ENCODE measurements around the gene NOC2L. TPM values are rescaled to one million over a fixed set of nuclear protein-coding genes. Genes with fewer than 3 reads are reported as not detected.

The NOC2L gene
- total RNA-seq, result 109 TPM in 2 replicates

DNA sequence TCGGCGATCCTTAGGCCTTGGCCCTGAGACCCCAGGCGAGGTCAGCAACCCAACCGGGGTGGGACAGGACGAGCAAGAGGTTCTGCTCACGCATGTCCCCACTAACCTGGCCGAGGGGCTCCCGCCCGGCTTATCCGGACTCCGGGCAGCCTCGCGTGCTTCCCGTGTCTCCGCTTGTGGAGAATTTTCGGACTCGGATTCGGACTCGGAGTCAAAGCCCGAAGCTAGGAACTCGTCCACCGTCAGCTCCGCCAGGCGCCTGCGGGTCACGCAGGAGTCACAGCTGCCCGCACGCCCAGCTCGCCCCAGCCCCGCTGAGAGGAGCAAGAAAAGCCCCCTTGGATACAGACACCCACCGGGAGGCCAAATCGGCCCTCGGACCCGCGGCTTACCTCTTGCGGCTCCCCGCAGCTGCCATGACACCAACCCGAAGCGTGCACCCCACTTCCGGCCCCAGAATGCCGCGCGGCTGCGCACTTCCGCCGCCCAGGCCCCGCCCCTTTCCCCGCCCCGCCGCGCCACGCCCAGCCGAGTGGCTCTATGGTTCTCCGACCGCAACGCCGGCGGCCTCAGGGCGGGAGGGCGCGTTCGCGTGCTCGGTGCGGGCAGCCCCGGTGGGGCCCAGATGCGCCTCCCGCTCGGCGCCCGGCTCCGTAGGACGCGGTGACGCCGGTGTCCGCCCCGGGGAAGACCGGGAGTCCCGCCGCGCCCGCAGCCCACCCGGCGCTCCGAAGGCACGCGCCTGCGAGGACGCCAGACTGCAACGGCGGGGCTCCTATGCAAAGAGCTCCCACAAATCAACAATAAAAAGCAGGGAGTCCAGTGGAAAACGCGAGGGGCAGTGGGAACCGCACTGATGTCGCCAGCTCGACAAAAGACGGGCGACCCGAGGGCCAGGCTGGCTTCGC is at the start of gene NOC2L:
Gene NOC2L (minus strand): TSS at position 434 of the 908 bp plus-strand sequence. CDS start 16 bp downstream, at position 418.

GRCh38 chr1:999725-1000356 is 40.8 kb upstream of the NOC2L start, which contains the start of gene HES4:
Gene HES4 (minus strand): TSS chr1:1000097. CDS start chr1:999973, 124 bp downstream.

GRCh38 chr1:981955-982558 is 23.0 kb upstream of the NOC2L start, which contains the start of gene PERM1:
Gene PERM1 (minus strand): TSS chr1:982093. CDS start chr1:981029, 1,064 bp downstream.

GRCh38 chr1:966135-966703 is 7.2 kb upstream of the NOC2L start, which contains the start of gene PLEKHN1:
Gene PLEKHN1 (plus strand): TSS chr1:966482. CDS start chr1:966532, 50 bp downstream.

GRCh38 chr1:960363-961131 is 1.5 kb upstream of the NOC2L start, which contains the start of gene KLHL17:
Gene KLHL17 (plus strand): TSS chr1:960584. CDS start chr1:960694, 110 bp downstream.

GRCh38 chr1:923131-923990 is 35.7 kb downstream of the NOC2L start, which contains the start of gene SAMD11:
Gene SAMD11 (plus strand): TSS chr1:923923. CDS start chr1:924432, 509 bp downstream.

Other genes starting within 250 kb of the NOC2L start
- gene SAMD11, start 35.3 kb downstream of the NOC2L start, total RNA-seq, result under 0.01 and 0.32 TPM in 2 replicates
- gene KLHL17, start 1.3 kb upstream of the NOC2L start, total RNA-seq, result 4.1 and 8.4 TPM in 2 replicates
- 0.30 and 0.32 TPM in 2 replicates for gene PLEKHN1, start 7.2 kb upstream of the NOC2L start, total RNA-seq
- not detected in 2 replicates for gene PERM1, start 22.8 kb upstream of the NOC2L start, total RNA-seq
- gene HES4, start 40.8 kb upstream of the NOC2L start, total RNA-seq, result 109 and 135 TPM in 2 replicates
- gene ISG15, start 54.2 kb upstream of the NOC2L start, total RNA-seq, result 302 and 2,072 TPM in 2 replicates
- 56.2 and 70.7 TPM in 2 replicates for gene AGRN, start 60.9 kb upstream of the NOC2L start, total RNA-seq
- not detected in 2 replicates for gene RNF223, start 115.0 kb upstream of the NOC2L start, total RNA-seq
- 5.2 and 5.9 TPM in 2 replicates for gene C1orf159, start 156.8 kb upstream of the NOC2L start, total RNA-seq
- gene TTLL10, start 214.6 kb upstream of the NOC2L start, total RNA-seq, result not detected in 2 replicates
- gene TNFRSF18, start 247.3 kb upstream of the NOC2L start, total RNA-seq, result not detected in 2 replicates